PC-3 (cell line): Measurements from ENCODE around the gene COL1A1. TPM values are rescaled to one million over a fixed set of nuclear protein-coding genes. Genes with fewer than 3 reads are reported as not detected.

ENCODE experiments used
- ATAC-seq: fragments of 200-7000 bp; cut with Tn5 transposase; 2 replicates; pipeline ENCODE4 v1.9.1; 2020; ENCODE audit warnings: mild to moderate bottlenecking, moderate library complexity
- BruUV-seq: library from RNA; stranded (reverse); fragments of 400-500 nt; replicated peaks from 2 replicates; lab custom pipeline; 2021; lab: Mats Ljungman, UMichigan
- CTCF ChIA-PET: fragments of 300-600 bp; sonication (Branson Sonifier 250); formaldehyde crosslinking; loops from one replicate; lab custom pipeline; 2022; ENCODE audit warnings: antibody characterized with exemption; lab: Charles Lee
- POLR2A ChIA-PET: fragments of 300-600 bp; sonication (Branson Sonifier 250); formaldehyde crosslinking; loops from one replicate; lab custom pipeline; 2022; ENCODE audit warnings: antibody characterized with exemption; ENCODE audit not compliant: unreplicated experiment; lab: Charles Lee
- DNase-seq: peaks from one replicate; pipeline ENCODE4 v3.0.0-alpha.2; 2015
- H2AFZ ChIP-seq: fragments of 300-600 bp; sonication (generic); 2 replicates; pipeline ENCODE4 v1.6.0; 2016; ENCODE audit warnings: antibody characterized with exemption, low read length
- H3F3A ChIP-seq: fragments of 300-600 bp; sonication (generic); one replicate; pipeline ENCODE4 v1.6.0; 2017; ENCODE audit warnings: antibody characterized with exemption, low read length, control low read depth, mild to moderate bottlenecking; ENCODE audit not compliant: unreplicated experiment
- H3K27ac ChIP-seq: fragments of 300-600 bp; sonication (generic); 2 replicates; pipeline ENCODE4 v1.5.1; 2016; ENCODE audit warnings: mild to moderate bottlenecking, low read length
- H3K27me3 ChIP-seq: fragments of 300-600 bp; sonication (generic); 2 replicates; pipeline ENCODE4 v1.6.1; 2016; ENCODE audit warnings: low read length, mixed read lengths
- H3K36me3 ChIP-seq: fragments of 300-600 bp; sonication (generic); 2 replicates; pipeline ENCODE4 v1.6.1; 2016; ENCODE audit warnings: low read depth, mixed run types, low read length, mixed read lengths
- H3K4me1 ChIP-seq: fragments of 300-600 bp; sonication (generic); 2 replicates; pipeline ENCODE4 v1.5.1; 2016; ENCODE audit warnings: low read length; ENCODE audit not compliant: insufficient read depth
- H3K4me2 ChIP-seq: fragments of 300-600 bp; sonication (generic); 2 replicates; pipeline ENCODE4 v1.6.0; 2016; ENCODE audit warnings: low read length
- H3K4me3 ChIP-seq: fragments of 300-600 bp; sonication (generic); 2 replicates; pipeline ENCODE4 v1.5.1; 2016; ENCODE audit warnings: mild to moderate bottlenecking, low read length, mixed read lengths
- H3K79me2 ChIP-seq: fragments of 300-600 bp; sonication (generic); 2 replicates; pipeline ENCODE4 v1.6.1; 2017; ENCODE audit warnings: low read length, mixed read lengths
- H3K9ac ChIP-seq: fragments of 300-600 bp; sonication (generic); 2 replicates; pipeline ENCODE4 v1.6.0; 2016; ENCODE audit warnings: mild to moderate bottlenecking, low read length
- H3K9me2 ChIP-seq: fragments of 300-600 bp; sonication (generic); replicated peaks from 2 replicates; pipeline ENCODE4 v1.6.1; 2016; ENCODE audit warnings: mixed run types, low read length, mixed read lengths
- H3K9me3 ChIP-seq: fragments of 300-600 bp; sonication (generic); 2 replicates; pipeline ENCODE4 v1.6.1; 2016; ENCODE audit warnings: low read length, mixed read lengths
- H4K20me1 ChIP-seq: fragments of 300-600 bp; sonication (generic); 2 replicates; pipeline ENCODE4 v1.6.1; 2016; ENCODE audit warnings: low read length, mixed read lengths
- EZH2 ChIP-seq: fragments of 300-600 bp; sonication (generic); IDR thresholded peaks from one replicate; pipeline ENCODE4 v1.6.1; 2017; ENCODE audit warnings: antibody characterized with exemption, mild to moderate bottlenecking, low read length; ENCODE audit not compliant: unreplicated experiment
- EZH2phosphoT487 ChIP-seq: fragments of 300-600 bp; sonication (generic); IDR thresholded peaks from 2 replicates; pipeline ENCODE4 v1.6.1; 2018; ENCODE audit warnings: mild to moderate bottlenecking, antibody characterized with exemption, low read length, borderline replicate concordance
- intact Hi-C: fragments of 100-400 bp; cut with micrococcal nuclease; formaldehyde crosslinking; loops from 2 replicates; pipeline ENCODE4 v1.9.0; 2023
- total RNA-seq: library from RNA; depleted of rRNA; stranded (reverse); fragments of >200 nt; gene quantifications from 2 replicates; pipeline ENCODE4 v1.2.3, GENCODE V29; 2014
- TF ChIP-seq, protein P1 (sequence below): fragments of 300-600 bp; sonication (generic); conservative IDR thresholded peaks from 2 replicates; pipeline ENCODE4 v1.5.1; 2017; ENCODE audit warnings: antibody characterized with exemption, low read depth, mild to moderate bottlenecking, low read length

The COL1A1 gene
- total RNA-seq, 1 experiment from 2014 or later, result 30.6 TPM

DNA sequence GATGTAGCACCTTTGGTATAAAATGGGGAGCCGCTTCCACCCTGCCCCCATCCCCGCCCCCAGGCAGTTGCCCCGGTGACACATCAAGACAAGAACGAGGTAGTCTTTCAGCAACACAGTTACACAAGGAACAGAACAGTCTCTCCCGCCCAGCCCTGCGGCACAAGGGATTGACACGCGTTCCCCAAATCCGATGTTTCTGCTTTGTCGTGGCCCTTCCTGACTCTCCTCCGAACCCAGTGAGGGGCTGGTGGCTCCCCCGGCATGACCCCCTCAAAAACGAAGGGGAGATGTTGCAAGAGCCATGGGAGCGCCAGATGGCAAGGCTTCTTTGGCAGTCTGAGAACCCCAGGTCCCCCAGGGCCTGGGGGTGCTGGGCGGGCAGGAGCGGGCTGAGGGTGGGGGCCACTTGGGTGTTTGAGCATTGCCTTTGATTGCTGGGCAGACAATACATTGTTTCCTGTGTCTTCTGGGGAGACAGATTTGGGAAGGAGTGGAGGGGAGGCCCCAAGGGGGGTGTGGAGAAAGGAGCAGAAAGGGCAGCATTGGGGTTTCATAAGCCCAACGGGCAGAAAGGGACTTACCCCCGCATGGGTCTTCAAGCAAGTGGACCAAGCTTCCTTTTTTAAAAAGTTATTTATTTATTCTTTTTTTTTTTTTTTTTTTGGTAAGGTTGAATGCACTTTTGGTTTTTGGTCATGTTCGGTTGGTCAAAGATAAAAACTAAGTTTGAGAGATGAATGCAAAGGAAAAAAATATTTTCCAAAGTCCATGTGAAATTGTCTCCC lies 16.6 kb downstream of the COL1A1 start:
- Histone ChIP-seq H2AFZ (no peak overlapping the region), H3K4me2 (no peak overlapping the region), H3K27ac (no peak overlapping the region), H3F3A (no peaks in the 10 kb centered on the region), H3K79me2 (no peaks in the 10 kb centered on the region), H3K36me3 (peaks cover 12% of the 10 kb centered on the region; the same call in 1 of the 2 replicates), H3K27me3 (no peaks in the 10 kb centered on the region), H3K4me3 (no peak overlapping the region), H3K9me2 (no peaks in the 10 kb centered on the region), H3K4me1 (no peaks in the 10 kb centered on the region), H4K20me1 (no peaks in the 10 kb centered on the region), H3K9me3 (no peaks in the 10 kb centered on the region), H3K9ac (no peak overlapping the region)
- intact Hi-C loops, result no loop called here
- DNase-seq (no peak), ATAC-seq (no peak)
- ChIA-PET POLR2A (no interaction called here), CTCF (no interaction called here)
- TF ChIP-seq EZH2 (no peak), EZH2phosphoT487 (no peak)
- TF ChIP-seq, protein P1, sequence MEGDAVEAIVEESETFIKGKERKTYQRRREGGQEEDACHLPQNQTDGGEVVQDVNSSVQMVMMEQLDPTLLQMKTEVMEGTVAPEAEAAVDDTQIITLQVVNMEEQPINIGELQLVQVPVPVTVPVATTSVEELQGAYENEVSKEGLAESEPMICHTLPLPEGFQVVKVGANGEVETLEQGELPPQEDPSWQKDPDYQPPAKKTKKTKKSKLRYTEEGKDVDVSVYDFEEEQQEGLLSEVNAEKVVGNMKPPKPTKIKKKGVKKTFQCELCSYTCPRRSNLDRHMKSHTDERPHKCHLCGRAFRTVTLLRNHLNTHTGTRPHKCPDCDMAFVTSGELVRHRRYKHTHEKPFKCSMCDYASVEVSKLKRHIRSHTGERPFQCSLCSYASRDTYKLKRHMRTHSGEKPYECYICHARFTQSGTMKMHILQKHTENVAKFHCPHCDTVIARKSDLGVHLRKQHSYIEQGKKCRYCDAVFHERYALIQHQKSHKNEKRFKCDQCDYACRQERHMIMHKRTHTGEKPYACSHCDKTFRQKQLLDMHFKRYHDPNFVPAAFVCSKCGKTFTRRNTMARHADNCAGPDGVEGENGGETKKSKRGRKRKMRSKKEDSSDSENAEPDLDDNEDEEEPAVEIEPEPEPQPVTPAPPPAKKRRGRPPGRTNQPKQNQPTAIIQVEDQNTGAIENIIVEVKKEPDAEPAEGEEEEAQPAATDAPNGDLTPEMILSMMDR, result no peak
- no TSS peak for BruUV-seq

DNA sequence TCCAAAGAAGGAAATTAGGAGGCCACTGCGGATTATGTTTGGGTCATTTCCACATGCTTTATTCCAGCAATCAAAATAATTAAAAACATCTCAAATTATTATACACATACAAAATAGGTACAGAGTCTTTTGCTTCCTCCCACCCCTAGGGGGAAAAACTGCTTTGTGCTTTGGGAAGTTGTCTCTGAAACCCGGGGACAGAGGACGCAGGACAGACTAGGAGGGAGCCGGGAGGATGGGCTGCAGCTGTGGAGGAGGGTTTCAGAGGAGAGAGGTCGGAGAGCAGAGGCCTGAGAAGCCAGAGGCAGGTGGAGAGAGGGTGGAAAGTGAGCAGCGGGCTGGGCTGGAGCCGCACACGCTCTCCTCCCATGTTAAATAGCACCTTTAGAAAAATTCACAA lies 17.4 kb downstream of the COL1A1 start:
- Histone ChIP-seq H3K9me2 (no peaks in the 10 kb centered on the region), H3K4me1 (peaks cover 2% of the 10 kb centered on the region), H3K9me3 (no peaks in the 10 kb centered on the region), H3K9ac (no peak overlapping the region), H3K79me2 (no peaks in the 10 kb centered on the region), H3K4me2 (no peak overlapping the region), H3F3A (no peaks in the 10 kb centered on the region), H3K4me3 (no peak overlapping the region), H3K27ac (no peak overlapping the region), H3K27me3 (no peaks in the 10 kb centered on the region), H2AFZ (no peak overlapping the region), H4K20me1 (no peaks in the 10 kb centered on the region), H3K36me3 (peaks cover 6% of the 10 kb centered on the region; the same call in 1 of the 2 replicates)
- DNase-seq (no peak), ATAC-seq (no peak)
- ChIA-PET CTCF (no interaction called here), POLR2A (no interaction called here)
- BruUV-seq, result no TSS peak
- intact Hi-C loops, result no loop called here
- TF ChIP-seq, protein P1, result 0 out of 2 replicates have a peak, but pooled peaks have one; percentile 23
- TF ChIP-seq EZH2, result no peak

DNA sequence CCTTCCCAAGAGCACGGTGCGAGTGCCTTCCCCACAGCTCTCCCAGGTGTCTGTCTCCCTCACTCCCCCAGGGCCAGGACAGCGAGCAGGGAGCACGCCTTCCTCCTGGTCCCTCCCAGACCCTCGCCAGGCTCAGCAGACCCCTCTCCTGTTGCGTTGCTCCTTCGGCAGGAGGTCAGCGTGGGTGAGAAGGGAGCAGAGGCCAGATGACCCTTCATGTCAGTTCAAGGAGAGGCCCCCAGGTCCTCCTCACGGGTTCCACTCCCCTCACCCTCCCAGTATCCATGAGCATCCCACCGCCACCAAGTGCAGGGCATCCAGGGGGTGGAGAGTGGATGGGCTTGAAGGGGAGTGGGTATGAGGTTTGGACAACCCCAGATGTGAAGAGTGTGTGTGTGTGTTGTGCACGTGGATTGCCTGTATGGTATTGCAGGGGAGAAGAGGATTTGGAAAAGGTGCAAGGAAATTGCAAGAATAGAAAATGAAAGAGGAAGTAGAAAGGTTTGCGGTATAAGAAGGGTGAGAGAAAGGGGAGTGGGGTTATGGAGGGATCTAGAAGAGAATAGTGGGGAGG lies 17.9 kb downstream of the COL1A1 start:
- H3K27me3 ChIP-seq, result no peaks in the 10 kb centered on the region
- ATAC-seq (no peak), DNase-seq (no peak)
- TF ChIP-seq, protein P1, result no peak
- TF ChIP-seq EZH2 (no peak), EZH2phosphoT487 (no peak)
- no peaks in the 10 kb centered on the region for H3K79me2 ChIP-seq
- H3K9me3 ChIP-seq, result no peaks in the 10 kb centered on the region
- H2AFZ ChIP-seq, result no peak overlapping the region
- ChIA-PET CTCF (no interaction called here), POLR2A (no interaction called here)
- peaks cover 4% of the 10 kb centered on the region; the same call in 1 of the 2 replicates for H3K36me3 ChIP-seq
- no TSS peak for BruUV-seq
- H3K4me1 ChIP-seq, result peaks cover 7% of the 10 kb centered on the region
- H4K20me1 ChIP-seq, result no peaks in the 10 kb centered on the region
- H3K27ac ChIP-seq, result no peak overlapping the region
- intact Hi-C loops, result no loop called here
- H3K9me2 ChIP-seq, result no peaks in the 10 kb centered on the region
- no peak overlapping the region for H3K9ac ChIP-seq
- no peaks in the 10 kb centered on the region for H3F3A ChIP-seq
- H3K4me2 ChIP-seq, result no peak overlapping the region
- H3K4me3 ChIP-seq, result no peak overlapping the region
